Measurements from ENCODE around the gene CDKAL1.

Gene CDKAL1

DNA sequence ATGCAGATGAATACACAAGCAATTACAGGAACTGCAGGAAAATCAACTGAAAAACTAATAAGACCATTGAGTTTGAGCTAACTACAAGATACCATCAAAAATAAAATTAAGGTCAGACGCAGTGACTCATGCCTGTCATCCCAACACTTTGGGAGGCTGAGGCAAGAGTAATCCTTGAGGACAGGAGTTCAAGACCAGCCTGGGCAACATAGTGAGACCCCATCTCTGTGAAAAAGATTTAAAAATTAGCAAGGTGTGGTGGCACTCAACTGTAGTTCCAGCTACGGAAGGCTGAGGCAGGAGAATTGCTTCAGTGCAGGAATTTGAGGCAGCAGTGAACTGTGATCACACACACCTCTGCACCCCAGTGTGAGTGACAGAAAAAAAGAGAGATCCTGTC, 639.4 kb downstream of the CDKAL1 start:
- TF ChIP-seq, protein P1, sequence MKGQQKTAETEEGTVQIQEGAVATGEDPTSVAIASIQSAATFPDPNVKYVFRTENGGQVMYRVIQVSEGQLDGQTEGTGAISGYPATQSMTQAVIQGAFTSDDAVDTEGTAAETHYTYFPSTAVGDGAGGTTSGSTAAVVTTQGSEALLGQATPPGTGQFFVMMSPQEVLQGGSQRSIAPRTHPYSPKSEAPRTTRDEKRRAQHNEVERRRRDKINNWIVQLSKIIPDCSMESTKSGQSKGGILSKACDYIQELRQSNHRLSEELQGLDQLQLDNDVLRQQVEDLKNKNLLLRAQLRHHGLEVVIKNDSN (IDR thresholded peaks at IDR 0.05): no peak
- no peak for TF ChIP-seq EGR1 (IDR thresholded peaks at IDR 0.05)
- no peak for TF ChIP-seq CREB1 (IDR thresholded peaks at IDR 0.05; ENCODE audit: low read depth)

DNA sequence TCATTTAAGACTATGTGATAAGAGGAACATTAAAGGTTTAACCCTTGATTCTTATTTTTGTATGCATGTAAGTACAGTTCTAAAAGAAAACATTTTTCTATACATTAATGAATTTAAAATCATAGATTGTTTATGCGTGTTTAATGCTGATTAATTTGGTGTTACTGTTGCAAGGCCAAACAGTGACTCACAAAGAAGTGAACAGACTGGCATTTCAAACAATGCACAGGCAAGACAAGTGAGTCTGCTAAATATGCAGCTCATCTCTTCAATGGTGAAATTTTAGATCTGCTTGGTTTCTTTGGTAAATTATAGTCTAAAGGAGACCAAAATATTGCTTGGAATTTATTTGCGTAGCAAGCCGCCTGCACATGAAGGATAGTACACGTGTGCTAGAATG, 641.9 kb downstream of the CDKAL1 start:
- TF ChIP-seq TCF12 (IDR thresholded peaks at IDR 0.05; ENCODE audit: low read depth) (no peak), ZBTB7A (IDR thresholded peaks at IDR 0.05; ENCODE audit: low read depth) (no peak), TEAD4 (IDR thresholded peaks at IDR 0.05) (no peak), FOXM1 (IDR thresholded peaks at IDR 0.05; ENCODE audit: borderline replicate concordance, low read depth) (no peak)

- TF ChIP-seq, protein P2, sequence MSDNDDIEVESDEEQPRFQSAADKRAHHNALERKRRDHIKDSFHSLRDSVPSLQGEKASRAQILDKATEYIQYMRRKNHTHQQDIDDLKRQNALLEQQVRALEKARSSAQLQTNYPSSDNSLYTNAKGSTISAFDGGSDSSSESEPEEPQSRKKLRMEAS (IDR thresholded peaks at IDR 0.05): no peak
- no peak for TF ChIP-seq NFIC (IDR thresholded peaks at IDR 0.05)
- no peak for TF ChIP-seq TAF1 (IDR thresholded peaks at IDR 0.05; ENCODE audit: low read depth)
- TF ChIP-seq EP300 (IDR thresholded peaks at IDR 0.05; ENCODE audit: borderline replicate concordance): no peak
- TF ChIP-seq TCF12 (IDR thresholded peaks at IDR 0.05; ENCODE audit: low read depth): no peak
- TF ChIP-seq, protein P1 (IDR thresholded peaks at IDR 0.05): no peak
- TF ChIP-seq, protein P3, sequence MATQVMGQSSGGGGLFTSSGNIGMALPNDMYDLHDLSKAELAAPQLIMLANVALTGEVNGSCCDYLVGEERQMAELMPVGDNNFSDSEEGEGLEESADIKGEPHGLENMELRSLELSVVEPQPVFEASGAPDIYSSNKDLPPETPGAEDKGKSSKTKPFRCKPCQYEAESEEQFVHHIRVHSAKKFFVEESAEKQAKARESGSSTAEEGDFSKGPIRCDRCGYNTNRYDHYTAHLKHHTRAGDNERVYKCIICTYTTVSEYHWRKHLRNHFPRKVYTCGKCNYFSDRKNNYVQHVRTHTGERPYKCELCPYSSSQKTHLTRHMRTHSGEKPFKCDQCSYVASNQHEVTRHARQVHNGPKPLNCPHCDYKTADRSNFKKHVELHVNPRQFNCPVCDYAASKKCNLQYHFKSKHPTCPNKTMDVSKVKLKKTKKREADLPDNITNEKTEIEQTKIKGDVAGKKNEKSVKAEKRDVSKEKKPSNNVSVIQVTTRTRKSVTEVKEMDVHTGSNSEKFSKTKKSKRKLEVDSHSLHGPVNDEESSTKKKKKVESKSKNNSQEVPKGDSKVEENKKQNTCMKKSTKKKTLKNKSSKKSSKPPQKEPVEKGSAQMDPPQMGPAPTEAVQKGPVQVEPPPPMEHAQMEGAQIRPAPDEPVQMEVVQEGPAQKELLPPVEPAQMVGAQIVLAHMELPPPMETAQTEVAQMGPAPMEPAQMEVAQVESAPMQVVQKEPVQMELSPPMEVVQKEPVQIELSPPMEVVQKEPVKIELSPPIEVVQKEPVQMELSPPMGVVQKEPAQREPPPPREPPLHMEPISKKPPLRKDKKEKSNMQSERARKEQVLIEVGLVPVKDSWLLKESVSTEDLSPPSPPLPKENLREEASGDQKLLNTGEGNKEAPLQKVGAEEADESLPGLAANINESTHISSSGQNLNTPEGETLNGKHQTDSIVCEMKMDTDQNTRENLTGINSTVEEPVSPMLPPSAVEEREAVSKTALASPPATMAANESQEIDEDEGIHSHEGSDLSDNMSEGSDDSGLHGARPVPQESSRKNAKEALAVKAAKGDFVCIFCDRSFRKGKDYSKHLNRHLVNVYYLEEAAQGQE (IDR thresholded peaks at IDR 0.05; ENCODE audit: low read depth): no peak
- no peak for TF ChIP-seq RAD21 (IDR thresholded peaks at IDR 0.05; ENCODE audit: low read depth)
- no peak for TF ChIP-seq YY1 (IDR thresholded peaks at IDR 0.05; ENCODE audit: low read depth)
- no peak for TF ChIP-seq CEBPB (IDR thresholded peaks at IDR 0.05)
- no peak for TF ChIP-seq FOXM1 (IDR thresholded peaks at IDR 0.05; ENCODE audit: borderline replicate concordance, low read depth)
- TF ChIP-seq CREB1 (IDR thresholded peaks at IDR 0.05; ENCODE audit: low read depth): no peak
- no peak for TF ChIP-seq ZBTB7A (IDR thresholded peaks at IDR 0.05; ENCODE audit: low read depth)
- TF ChIP-seq TEAD4 (IDR thresholded peaks at IDR 0.05): no peak
These were observed 645.9 kb downstream of the CDKAL1 start for GRCh38 chr6:21180155-21180554.

DNA sequence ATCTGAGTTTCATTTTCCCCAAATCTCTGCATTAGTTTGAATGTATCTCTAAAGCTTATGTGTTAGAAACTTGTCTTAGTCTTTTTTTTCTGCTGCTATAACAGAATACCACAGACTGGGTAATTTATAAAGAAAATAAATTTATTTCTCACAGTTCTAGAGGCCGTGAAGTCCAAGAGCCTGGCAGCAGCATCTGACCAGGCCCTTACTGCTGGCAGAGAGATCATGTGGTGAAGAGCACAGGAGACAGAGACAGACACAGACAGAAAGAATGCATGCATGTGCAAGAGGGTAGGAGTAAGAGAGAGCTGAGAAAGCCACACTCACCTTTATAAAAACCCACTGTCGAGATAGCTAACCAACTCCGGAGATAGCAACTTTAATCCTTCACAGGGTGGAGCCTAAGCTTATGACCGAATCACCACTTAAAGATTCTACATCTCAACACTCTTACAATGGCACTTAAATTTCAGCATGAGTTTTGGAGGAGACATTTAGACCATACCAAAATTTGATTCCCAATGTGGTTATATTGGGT, 646.6 kb downstream of the CDKAL1 start:
- TF ChIP-seq, protein P2 (IDR thresholded peaks at IDR 0.05): no peak
- no peak for TF ChIP-seq TAF1 (IDR thresholded peaks at IDR 0.05; ENCODE audit: low read depth)
- TF ChIP-seq EP300 (IDR thresholded peaks at IDR 0.05; ENCODE audit: borderline replicate concordance): no peak
- no peak for TF ChIP-seq CREB1 (IDR thresholded peaks at IDR 0.05; ENCODE audit: low read depth)
- TF ChIP-seq NFIC (IDR thresholded peaks at IDR 0.05): no peak
- TF ChIP-seq ZBTB7A (IDR thresholded peaks at IDR 0.05; ENCODE audit: low read depth): no peak
- TF ChIP-seq YY1 (IDR thresholded peaks at IDR 0.05; ENCODE audit: low read depth): no peak
- no peak for TF ChIP-seq CEBPB (IDR thresholded peaks at IDR 0.05)
- no peak for TF ChIP-seq RAD21 (IDR thresholded peaks at IDR 0.05; ENCODE audit: low read depth)
- no peak for TF ChIP-seq FOXM1 (IDR thresholded peaks at IDR 0.05; ENCODE audit: borderline replicate concordance, low read depth)
- TF ChIP-seq TCF12 (IDR thresholded peaks at IDR 0.05; ENCODE audit: low read depth): no peak

DNA sequence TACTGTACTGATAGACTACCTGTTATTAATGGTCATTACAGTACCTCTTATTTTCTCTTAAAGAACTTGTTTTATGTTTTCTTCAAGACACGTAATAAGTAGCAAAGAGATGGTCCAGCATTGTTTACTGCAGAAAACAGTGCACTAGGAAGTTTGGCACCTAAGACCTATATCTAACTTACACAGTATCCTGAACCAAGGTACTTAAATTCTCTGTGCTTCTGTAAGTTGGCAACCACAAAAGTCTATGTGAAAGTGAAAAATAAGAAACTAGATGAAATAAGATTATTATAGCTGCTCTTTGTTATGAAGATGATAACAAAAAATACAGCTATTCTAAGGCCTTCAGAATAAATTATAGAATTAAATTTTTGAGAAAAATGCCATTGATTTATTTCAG, 647.6 kb downstream of the CDKAL1 start:
- TF ChIP-seq, protein P1 (IDR thresholded peaks at IDR 0.05): no peak
- TF ChIP-seq TCF12 (IDR thresholded peaks at IDR 0.05; ENCODE audit: low read depth) (no peak), ZBTB7A (IDR thresholded peaks at IDR 0.05; ENCODE audit: low read depth) (no peak)
- TF ChIP-seq, protein P3 (IDR thresholded peaks at IDR 0.05; ENCODE audit: low read depth): no peak

- TF ChIP-seq YY1 (IDR thresholded peaks at IDR 0.05; ENCODE audit: low read depth) (no peak), EP300 (IDR thresholded peaks at IDR 0.05; ENCODE audit: borderline replicate concordance) (no peak), FOXM1 (IDR thresholded peaks at IDR 0.05; ENCODE audit: borderline replicate concordance, low read depth) (no peak), CEBPB (IDR thresholded peaks at IDR 0.05) (no peak), EGR1 (IDR thresholded peaks at IDR 0.05) (no peak), ZBTB7A (IDR thresholded peaks at IDR 0.05; ENCODE audit: low read depth) (no peak), NFIC (IDR thresholded peaks at IDR 0.05) (no peak), TEAD4 (IDR thresholded peaks at IDR 0.05) (no peak), TAF1 (IDR thresholded peaks at IDR 0.05; ENCODE audit: low read depth) (no peak), TCF12 (IDR thresholded peaks at IDR 0.05; ENCODE audit: low read depth) (no peak), RAD21 (IDR thresholded peaks at IDR 0.05; ENCODE audit: low read depth) (no peak), CREB1 (IDR thresholded peaks at IDR 0.05; ENCODE audit: low read depth) (no peak)
- TF ChIP-seq, protein P3 (IDR thresholded peaks at IDR 0.05; ENCODE audit: low read depth): no peak
- TF ChIP-seq, protein P2 (IDR thresholded peaks at IDR 0.05): no peak
- TF ChIP-seq, protein P1 (IDR thresholded peaks at IDR 0.05): no peak
These were observed 648.3 kb downstream of the CDKAL1 start for GRCh38 chr6:21182589-21182988.
